ENCODE measurements around the gene SELENOV.
A peak's percentile ranks its signal among the peaks of the same experiment; 100 is the strongest.

The SELENOV gene

DNA sequence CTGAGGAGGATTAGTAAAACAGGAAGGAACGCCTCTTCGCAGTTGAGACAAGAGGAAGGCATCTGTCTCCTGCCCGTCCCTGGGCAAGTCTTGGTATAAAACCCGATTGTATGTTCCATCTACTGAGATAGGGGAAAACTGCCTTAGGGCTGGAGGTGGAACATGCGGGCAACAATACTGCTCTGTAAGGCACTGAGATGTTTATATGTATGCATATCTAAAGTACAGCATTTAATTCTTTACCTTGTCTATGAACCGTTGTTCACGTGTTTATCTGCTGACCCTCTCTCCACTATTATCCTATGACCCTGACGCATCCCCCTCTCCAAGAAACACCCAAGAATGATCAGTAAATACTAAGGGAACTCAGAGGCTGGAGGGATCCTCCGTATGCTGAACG is 35.0 kb upstream of the SELENOV start:
- FAIRE-seq (no peak), DNase-seq (ENCODE audit: insufficient read length, low spot score) (no peak)
- no peak for TF ChIP-seq POLR2A (IDR thresholded peaks at IDR 0.05; ENCODE audit: low read depth, low read length)

DNA sequence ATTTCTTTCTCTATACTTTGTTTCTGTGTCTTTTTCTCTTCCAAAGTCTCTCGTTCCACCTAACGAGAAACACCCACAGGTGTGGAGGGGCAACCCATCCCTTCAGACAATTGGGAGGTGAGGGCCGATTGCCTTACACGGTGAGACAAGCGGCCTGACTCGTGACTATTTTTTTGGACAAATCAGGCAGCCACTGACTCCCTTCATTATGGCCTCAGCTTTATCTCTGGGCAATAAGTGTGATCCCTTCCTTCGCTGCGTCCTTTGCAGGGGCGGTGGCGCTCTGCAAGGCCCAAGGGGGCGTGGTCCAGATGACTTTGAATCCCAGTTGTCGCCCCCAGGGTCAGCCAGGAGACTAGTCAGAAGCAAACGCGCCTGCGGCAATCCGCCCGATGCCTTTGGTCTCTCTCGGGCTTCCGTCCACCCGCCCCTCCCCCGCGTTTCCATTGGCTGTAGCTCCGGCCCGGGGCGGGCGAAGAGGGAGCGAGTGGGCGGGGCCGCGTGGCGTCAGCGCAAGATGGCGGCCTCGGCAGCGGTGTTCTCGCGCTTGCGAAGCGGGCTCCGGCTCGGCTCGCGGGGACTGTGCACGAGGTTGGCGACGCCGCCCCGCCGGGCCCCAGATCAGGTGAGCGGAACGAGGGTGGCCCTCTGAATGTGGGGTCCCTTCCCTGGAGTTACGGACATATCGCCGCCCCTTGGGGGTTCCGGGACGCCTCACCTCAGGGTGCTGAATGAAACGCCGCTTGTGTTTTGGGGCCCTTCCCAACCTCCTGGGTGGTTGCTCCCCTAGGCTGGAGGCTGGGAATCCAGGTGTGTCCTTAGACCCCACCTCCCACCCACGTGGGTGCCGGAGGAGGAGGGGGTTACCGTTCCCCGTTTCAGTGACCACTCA is 34.4 kb upstream of the SELENOV start, which contains the start of gene TIMM50:
Gene TIMM50, plus strand, starts transcription at position 502 of the 892 bp plus-strand sequence. Its CDS starts 16 bp downstream, at position 518.
- DNase-seq (ENCODE audit: insufficient read length, low spot score), result peak; percentile 96
- TF ChIP-seq POLR2A (IDR thresholded peaks at IDR 0.05; ENCODE audit: low read depth, low read length), result peak; percentile 79
- FAIRE-seq, result no peak

DNA sequence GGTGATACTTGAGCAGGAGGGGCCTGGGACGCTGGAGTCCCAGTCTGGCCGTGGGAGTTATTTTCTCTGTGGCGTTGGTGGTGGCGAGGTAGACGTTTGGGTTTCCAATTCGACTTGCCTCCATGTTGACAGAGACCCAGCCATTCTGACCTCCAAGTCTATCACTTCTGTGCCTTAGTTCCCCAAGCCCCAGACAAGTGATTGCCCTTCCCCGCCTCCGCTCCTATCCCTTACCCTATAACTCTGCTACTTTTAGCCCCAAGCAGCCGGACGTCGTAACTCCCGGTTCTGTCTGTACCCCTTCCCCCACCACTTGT is 33.8 kb upstream of the SELENOV start:
- FAIRE-seq (no peak), DNase-seq (ENCODE audit: insufficient read length, low spot score) (no peak)
- TF ChIP-seq POLR2A (IDR thresholded peaks at IDR 0.05; ENCODE audit: low read depth, low read length), result no peak

DNA sequence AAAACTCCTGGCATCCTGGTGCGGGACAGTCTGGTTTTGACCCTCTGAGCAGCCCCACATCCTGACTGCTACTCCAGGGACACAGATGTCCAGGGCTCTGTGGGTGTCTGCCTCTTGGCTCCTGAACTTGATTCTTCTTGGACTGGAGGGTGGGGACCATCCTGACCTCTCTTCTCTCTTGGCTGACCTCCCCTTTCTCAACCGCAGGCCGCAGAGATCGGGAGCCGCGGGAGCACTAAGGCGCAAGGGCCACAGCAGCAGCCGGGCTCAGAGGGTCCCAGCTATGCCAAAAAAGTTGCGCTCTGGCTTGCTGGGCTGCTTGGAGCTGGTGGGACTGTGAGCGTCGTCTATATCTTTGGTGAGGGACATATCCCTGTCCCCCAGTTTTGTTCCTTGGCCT is 33.3 kb upstream of the SELENOV start:
- FAIRE-seq, result no peak
- DNase-seq (ENCODE audit: insufficient read length, low spot score), result no peak
- no peak for TF ChIP-seq POLR2A (IDR thresholded peaks at IDR 0.05; ENCODE audit: low read depth, low read length)

DNA sequence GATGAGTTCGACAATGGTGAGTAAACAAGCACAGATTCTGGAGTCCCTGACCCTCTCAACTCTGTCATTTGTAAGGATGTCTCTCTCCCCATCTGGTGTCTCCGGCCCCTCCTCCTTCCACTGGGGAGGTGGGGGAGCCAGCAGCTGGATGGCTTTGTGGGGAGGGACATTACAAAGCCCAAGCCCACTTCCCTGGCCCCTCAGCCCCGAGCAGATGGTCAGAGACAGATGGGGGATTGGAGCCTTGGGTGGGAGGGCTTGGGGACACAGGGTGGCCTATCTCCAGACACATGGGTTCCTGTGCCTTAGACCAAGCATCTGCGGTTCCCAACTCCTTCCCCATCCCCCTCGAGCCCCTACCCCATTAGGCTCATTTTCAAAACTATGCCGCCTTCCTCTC is 31.8 kb upstream of the SELENOV start:
- DNase-seq (ENCODE audit: insufficient read length, low spot score) (no peak), FAIRE-seq (no peak)
- no peak for TF ChIP-seq POLR2A (IDR thresholded peaks at IDR 0.05; ENCODE audit: low read depth, low read length)

DNA sequence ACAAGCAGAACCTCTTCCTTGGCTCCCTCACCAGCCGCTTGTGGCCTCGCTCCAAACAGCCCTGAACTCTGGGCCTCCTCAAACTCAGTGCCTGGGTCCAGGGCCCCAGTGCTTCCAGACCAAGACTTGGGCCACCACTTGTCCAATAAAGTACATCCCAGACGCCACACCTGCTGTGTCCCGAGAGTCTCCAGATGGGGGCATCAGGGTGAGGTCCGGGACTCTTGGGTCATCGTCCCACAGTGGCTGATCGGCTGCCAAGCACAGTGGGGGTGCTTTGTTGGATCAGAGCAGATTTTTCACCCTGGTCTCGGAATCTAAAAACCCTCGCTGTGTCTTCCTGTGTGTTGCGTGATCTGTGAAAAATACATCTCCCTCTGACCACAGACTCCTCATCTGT is 25.2 kb upstream of the SELENOV start:
- DNase-seq (ENCODE audit: insufficient read length, low spot score), result no peak
- FAIRE-seq, result no peak
- no peak for TF ChIP-seq POLR2A (IDR thresholded peaks at IDR 0.05; ENCODE audit: low read depth, low read length)

DNA sequence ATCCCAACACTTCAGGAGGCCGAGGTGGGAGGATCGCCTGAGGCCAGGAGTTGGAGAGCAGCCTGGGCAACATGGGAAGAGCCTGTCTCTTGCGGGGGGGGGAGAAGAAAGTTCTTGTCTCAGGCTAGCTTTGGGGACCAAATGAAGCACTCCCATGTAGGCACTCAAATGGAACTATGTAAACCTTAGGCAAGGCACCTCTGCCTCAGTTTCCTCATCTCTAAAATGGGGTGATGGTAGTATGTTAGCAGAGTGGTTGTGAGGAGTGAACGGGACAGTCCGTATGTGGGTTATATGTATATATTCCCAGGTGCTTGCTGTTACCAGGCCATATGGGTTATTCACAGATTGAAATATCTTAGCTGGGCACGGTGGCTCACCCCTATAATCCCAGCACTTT is 22.7 kb upstream of the SELENOV start:
- no peak for FAIRE-seq
- DNase-seq (ENCODE audit: insufficient read length, low spot score), result no peak
- TF ChIP-seq POLR2A (IDR thresholded peaks at IDR 0.05; ENCODE audit: low read depth, low read length), result no peak

DNA sequence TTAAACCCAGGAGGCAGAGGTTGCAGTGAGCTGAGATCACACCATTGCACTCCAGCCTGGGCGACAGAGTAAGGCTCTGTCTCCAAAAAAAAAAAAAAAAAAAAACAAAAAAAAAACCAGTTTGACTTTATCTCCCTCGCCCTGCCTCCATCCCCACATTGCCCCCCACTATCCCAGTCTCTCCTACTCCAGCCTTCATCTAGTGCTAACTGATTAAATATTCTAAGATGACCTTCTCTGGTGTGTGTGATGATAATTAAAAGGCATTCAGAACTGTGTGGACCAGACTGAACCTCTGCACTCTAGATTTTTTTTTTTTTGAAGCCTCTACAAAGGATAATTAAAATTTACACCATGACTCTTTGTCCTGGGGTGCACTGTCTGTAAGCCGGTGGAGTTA is 22.2 kb upstream of the SELENOV start:
- FAIRE-seq (no peak), DNase-seq (ENCODE audit: insufficient read length, low spot score) (no peak)
- no peak for TF ChIP-seq POLR2A (IDR thresholded peaks at IDR 0.05; ENCODE audit: low read depth, low read length)

DNA sequence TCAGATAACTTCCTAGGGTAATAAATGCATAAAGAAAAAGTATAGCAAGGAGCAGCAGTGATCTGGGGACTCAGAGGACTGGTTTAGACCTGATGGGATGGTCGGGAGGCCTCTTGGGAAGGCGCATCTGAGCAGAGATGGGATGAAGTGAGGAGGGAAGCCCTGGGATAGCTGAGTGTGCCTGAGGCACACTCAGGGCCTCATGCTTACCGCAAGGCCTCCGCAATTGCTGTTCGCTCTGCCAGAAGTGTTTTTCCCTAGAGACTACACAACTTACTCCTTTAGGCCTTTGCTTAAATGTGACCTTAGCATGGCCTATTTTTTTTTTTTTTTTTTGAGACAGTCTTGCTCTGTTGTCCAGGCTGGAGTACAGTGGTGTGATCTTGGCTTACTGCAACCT is 20.3 kb upstream of the SELENOV start:
- no peak for FAIRE-seq
- no peak for DNase-seq (ENCODE audit: insufficient read length, low spot score)
- no peak for TF ChIP-seq POLR2A (IDR thresholded peaks at IDR 0.05; ENCODE audit: low read depth, low read length)

DNA sequence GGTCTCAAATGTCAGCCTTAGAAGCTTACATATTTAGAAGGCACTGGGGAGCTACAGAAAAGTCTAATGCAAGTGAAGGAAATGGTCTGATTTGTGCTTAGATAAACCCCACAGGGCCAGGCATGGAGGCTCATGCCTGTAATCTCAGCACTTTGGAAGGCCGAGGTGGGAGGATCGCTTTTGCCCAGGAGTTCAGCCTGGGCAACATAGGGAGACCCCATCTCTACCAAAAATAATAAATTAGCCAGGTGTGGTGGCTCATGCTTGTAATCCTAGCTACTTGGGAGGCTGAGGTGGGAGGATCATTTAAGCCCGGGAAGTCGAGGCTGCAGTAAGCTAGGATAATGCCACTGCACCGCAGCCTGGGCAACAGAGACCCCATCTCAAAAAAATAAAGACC is 18.9 kb upstream of the SELENOV start:
- TF ChIP-seq POLR2A (IDR thresholded peaks at IDR 0.05; ENCODE audit: low read depth, low read length), result no peak
- FAIRE-seq, result no peak

DNA sequence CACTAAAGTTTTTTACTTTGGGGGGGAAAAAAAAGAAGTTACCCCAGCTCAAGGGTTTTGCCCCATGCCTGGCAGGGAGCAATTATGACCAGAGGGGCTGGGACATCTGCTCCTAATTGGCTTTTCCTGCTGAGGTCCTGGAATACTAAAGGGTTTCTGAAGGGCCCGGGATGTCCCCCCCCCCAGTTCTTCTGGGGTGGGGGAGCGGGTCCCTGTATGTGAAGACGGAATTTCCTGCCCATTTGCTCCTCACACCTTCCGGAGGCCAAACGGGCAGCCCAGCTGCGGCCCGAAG is 17.3 kb upstream of the SELENOV start:
- FAIRE-seq (no peak), DNase-seq (ENCODE audit: insufficient read length, low spot score) (no peak)
- no peak for TF ChIP-seq POLR2A (IDR thresholded peaks at IDR 0.05; ENCODE audit: low read depth, low read length)

More for the DNA sequence above, 18.9 kb upstream of the SELENOV start:
- no peak for DNase-seq (ENCODE audit: insufficient read length, low spot score)

DNA sequence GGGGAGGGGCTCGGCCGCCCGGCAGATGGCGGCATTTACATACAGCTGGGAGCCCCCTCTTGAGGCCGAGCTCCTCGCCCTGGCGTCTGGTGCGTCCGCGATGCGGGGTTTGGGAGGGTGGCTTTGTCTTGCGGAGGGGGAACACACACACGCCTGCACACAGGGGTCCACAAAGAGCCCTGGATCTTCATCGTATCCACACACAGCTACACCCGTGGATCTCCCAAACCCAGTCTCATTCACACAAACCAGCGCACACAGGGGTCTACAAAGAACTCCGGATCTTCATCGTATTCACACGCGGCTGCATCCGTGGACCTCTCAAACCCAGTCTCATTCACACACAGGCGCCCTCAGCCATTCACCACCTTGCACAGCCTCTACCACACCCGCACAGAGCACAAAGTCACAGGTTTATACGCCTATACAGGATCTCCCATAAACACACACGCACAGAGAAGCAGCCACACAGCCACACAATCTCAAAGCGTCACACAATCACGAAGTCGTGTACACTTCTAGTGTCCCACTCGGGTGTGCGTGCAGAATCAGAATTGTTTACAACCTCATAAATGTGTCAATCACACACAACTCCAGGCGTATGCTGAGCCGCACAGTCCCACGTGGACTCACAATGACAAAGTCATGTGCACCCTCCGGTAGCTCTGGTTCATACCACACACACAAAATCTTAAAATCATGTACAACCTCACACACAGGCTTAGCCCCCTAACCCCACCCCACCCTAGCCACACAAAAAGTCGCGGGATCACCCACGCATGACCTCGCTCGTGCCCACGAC is 16.7 kb upstream of the SELENOV start:
- FAIRE-seq (no peak), DNase-seq (ENCODE audit: insufficient read length, low spot score) (no peak)
- TF ChIP-seq POLR2A (IDR thresholded peaks at IDR 0.05; ENCODE audit: low read depth, low read length), result no peak

DNA sequence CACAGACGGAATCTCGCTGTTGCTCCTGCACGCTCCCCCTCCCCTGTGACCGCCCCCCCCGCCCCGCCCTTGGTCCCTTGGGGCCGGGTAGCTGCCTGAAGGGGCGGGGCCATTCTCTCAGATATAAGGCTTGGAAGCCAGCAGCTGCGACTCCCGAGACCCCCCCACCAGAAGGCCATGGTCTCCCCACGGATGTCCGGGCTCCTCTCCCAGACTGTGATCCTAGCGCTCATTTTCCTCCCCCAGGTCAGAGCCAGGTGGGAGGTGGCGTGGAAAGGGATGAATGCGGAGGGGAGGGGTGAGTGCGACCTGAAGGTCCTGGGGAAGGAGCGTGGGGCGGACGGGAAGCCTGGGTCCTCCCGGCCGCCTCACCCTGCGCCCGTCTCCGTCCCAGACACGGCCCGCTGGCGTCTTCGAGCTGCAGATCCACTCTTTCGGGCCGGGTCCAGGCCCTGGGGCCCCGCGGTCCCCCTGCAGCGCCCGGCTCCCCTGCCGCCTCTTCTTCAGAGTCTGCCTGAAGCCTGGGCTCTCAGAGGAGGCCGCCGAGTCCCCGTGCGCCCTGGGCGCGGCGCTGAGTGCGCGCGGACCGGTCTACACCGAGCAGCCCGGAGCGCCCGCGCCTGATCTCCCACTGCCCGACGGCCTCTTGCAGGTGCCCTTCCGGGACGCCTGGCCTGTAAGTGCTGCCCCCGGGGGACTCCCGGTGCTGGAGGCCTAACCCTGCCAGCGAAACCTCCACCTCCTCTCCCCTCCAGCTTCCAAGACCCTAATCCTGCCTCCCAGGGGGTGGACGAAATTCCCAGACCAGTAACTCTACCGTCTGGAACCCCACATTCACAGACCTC is 15.9 kb upstream of the SELENOV start, which contains the start of gene DLL3:
Gene DLL3, plus strand, starts transcription at position 150 of the 845 bp plus-strand sequence. Its CDS starts 28 bp downstream, at position 178.
- DNase-seq (ENCODE audit: insufficient read length, low spot score), result no peak
- no peak for TF ChIP-seq POLR2A (IDR thresholded peaks at IDR 0.05; ENCODE audit: low read depth, low read length)
- FAIRE-seq, result no peak

DNA sequence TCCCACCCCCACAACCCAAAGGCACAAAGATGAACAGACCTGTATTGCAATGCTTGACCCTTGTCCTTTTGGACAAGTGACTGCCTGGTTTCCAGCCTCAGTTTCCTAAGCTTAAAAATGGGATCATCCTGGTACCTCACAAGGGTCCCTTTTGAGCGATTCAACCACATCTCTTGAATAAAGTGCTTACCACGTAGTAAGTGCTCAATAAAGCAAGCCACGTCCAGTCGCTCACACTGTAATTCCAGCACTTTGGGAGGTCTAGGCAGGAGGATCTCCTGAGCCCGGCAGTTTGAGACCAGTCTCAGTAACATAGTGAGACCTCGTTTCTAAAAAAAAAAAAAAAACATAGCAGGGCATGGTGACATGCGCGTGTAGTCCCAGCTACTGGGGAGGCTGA is 15.0 kb upstream of the SELENOV start:
- no peak for FAIRE-seq
- TF ChIP-seq POLR2A (IDR thresholded peaks at IDR 0.05; ENCODE audit: low read depth, low read length), result no peak
- no peak for DNase-seq (ENCODE audit: insufficient read length, low spot score)

Measured in H54 (cell line).